HG02981 (cell line): ENCODE measurements around the gene EMD.
A peak's percentile ranks its signal among the peaks of the same experiment; 100 is the strongest.
"Not testable (repeated sequence)": the region's sequence is repeated elsewhere in the genome, so short reads cannot be mapped to it uniquely, and the experiment has no call there.

Experiments
- ATAC-seq: cut with Tn5 transposase; IDR thresholded peaks from one replicate; pipeline ENCODE4 v1.9.1; 2021; ENCODE audit warnings: mild to moderate bottlenecking, moderate library complexity; ENCODE audit not compliant: unreplicated experiment

Gene EMD

GRCh38 chrX:154389812-154390747 is 11.0 kb downstream of the EMD start:
- peak; percentile 65 for ATAC-seq

- not testable (repeated sequence) for ATAC-seq
These were observed 17.3 kb downstream of the EMD start for GRCh38 chrX:154396363-154396762.

GRCh38 chrX:154396973-154397887 is 18.1 kb downstream of the EMD start:
- peak; percentile 54 for ATAC-seq

GRCh38 chrX:154397888-154398667 is 19.0 kb downstream of the EMD start, which contains the start of gene RPL10:
RPL10 (plus strand) TSS chrX:154398377; CDS start chrX:154398520, 143 bp downstream.
- peak; percentile 77 for ATAC-seq

GRCh38 chrX:154398668-154399526 is 19.8 kb downstream of the EMD start:
- ATAC-seq: peak; percentile 31

GRCh38 chrX:154399527-154400368 is 20.7 kb downstream of the EMD start:
- ATAC-seq: no peak

GRCh38 chrX:154400369-154400817 is 21.3 kb downstream of the EMD start:
- not testable (repeated sequence) for ATAC-seq

- no peak for ATAC-seq
These were observed 22.1 kb downstream of the EMD start for GRCh38 chrX:154401045-154401799.

GRCh38 chrX:154401918-154402621 is 23.0 kb downstream of the EMD start:
- no peak for ATAC-seq

- no peak for ATAC-seq
These were observed 23.6 kb downstream of the EMD start for GRCh38 chrX:154402622-154403127.

- ATAC-seq: no peak
These were observed 24.1 kb downstream of the EMD start for GRCh38 chrX:154403192-154403591.

- ATAC-seq: no peak
These were observed 24.8 kb downstream of the EMD start for GRCh38 chrX:154403858-154404257.

- ATAC-seq: no peak
These were observed 25.6 kb downstream of the EMD start for GRCh38 chrX:154404625-154405192.

GRCh38 chrX:154408659-154409221 is 29.6 kb downstream of the EMD start:
- ATAC-seq: peak; percentile 14

- ATAC-seq: peak; percentile 46
These were observed 30.3 kb downstream of the EMD start, which contains the start of gene DNASE1L1 for GRCh38 chrX:154409222-154409871. DNASE1L1 (minus strand) TSS chrX:154409254; CDS start chrX:154405568, 3,686 bp downstream.

GRCh38 chrX:154411981-154412340 is 32.9 kb downstream of the EMD start:
- no peak for ATAC-seq
